GM12878 (cell line): ENCODE measurements around the gene DLG1. TPM values are rescaled to one million over a fixed set of nuclear protein-coding genes. Genes with fewer than 3 reads are reported as not detected.
A peak's percentile ranks its signal among the peaks of the same experiment; 100 is the strongest.

Source experiments
- ATAC-seq: fragments of 200-7000 bp; cut with Tn5 transposase; 3 replicates; pipeline ENCODE4 v1.9.1; 2020; ENCODE audit warnings: mild to moderate bottlenecking, moderate library complexity
- BruUV-seq: library from RNA; stranded (reverse); fragments of 400-500 nt; replicated peaks from 2 replicates; lab custom pipeline; 2021; lab: Mats Ljungman, UMichigan
- CTCF ChIA-PET: fragments of 300-600 bp; sonication (Branson Sonifier 250); formaldehyde crosslinking; extraction: SDS; loops from one replicate; lab custom pipeline; 2021; ENCODE audit warnings: inconsistent platforms; lab: Yijun Ruan, JAX
- POLR2A ChIA-PET: fragments of 350-600 bp; formaldehyde crosslinking; extraction: SDS; loops from one replicate; lab custom pipeline; 2021; ENCODE audit warnings: inconsistent platforms; lab: Charles Lee
- RAD21 ChIA-PET: fragments of 300-600 bp; sonication (Branson Sonifier 250); formaldehyde crosslinking; loops from one replicate; lab custom pipeline; 2023; ENCODE audit warnings: antibody characterized with exemption; ENCODE audit not compliant: unreplicated experiment; lab: Charles Lee
- SMC1A ChIA-PET: fragments of 300-600 bp; sonication (Branson Sonifier 250); formaldehyde crosslinking; loops from one replicate; lab custom pipeline; 2023; ENCODE audit not compliant: unreplicated experiment, uncharacterized antibody; lab: Charles Lee
- DNase-seq: peaks from one replicate; pipeline ENCODE4 v3.0.0-alpha.2; 2011; ENCODE audit warnings: low read depth, low spot score
- FAIRE-seq: peaks from 3 replicates; lab custom pipeline; 2011; peaks lifted over from hg19 to GRCh38; lab: Jason Lieb, UNC
- H2AFZ ChIP-seq: 2 replicates; pipeline ENCODE4 v1.6.0; 2011; ENCODE audit warnings: low read depth, low read length, control low read depth; ENCODE audit not compliant: control insufficient read depth
- H3K27ac ChIP-seq: 2 replicates; pipeline ENCODE4 v1.5.1; 2011; ENCODE audit warnings: control low read depth; ENCODE audit not compliant: control insufficient read depth, insufficient read depth
- H3K27me3 ChIP-seq, 2 experiments: replicated peaks in 1 of 2; 2 replicates each; pipeline versions ENCODE4 v1.6.0 to v1.6.1; 2011; ENCODE audit warnings: low read length in 1 of 2; ENCODE audit not compliant: control insufficient read depth in 2 of 2, insufficient read depth in 2 of 2
- H3K36me3 ChIP-seq, 2 experiments: 2 replicates each; pipeline ENCODE4 v1.5.1; 2011; ENCODE audit warnings: low read length in 1 of 2; ENCODE audit not compliant: control insufficient read depth in 2 of 2, insufficient read depth in 2 of 2
- H3K4me1 ChIP-seq: 2 replicates; pipeline ENCODE4 v1.6.1; 2011; ENCODE audit warnings: mild to moderate bottlenecking, low read length, moderate library complexity, mixed read lengths; ENCODE audit not compliant: control insufficient read depth, insufficient read depth
- H3K4me2 ChIP-seq: 2 replicates; pipeline ENCODE4 v1.6.0; 2011; ENCODE audit warnings: control low read depth; ENCODE audit not compliant: control insufficient read depth, insufficient read depth
- H3K4me3 ChIP-seq: fragments of 200-600 bp; sonication (generic); 2 replicates; pipeline ENCODE4 v1.5.1; 2016
- H3K79me2 ChIP-seq: 2 replicates; pipeline ENCODE4 v1.6.0; 2011; ENCODE audit warnings: low read length; ENCODE audit not compliant: control insufficient read depth, insufficient read depth
- H3K9ac ChIP-seq: 2 replicates; pipeline ENCODE4 v1.8.0; 2011; ENCODE audit warnings: low read length, control low read depth, mixed read lengths; ENCODE audit not compliant: control insufficient read depth, insufficient read depth
- H3K9me3 ChIP-seq: replicated peaks from 3 replicates; pipeline ENCODE4 v1.5.1; 2011; ENCODE audit warnings: mild to moderate bottlenecking, low read length; ENCODE audit not compliant: control insufficient read depth, insufficient read depth
- H4K20me1 ChIP-seq: 2 replicates; pipeline ENCODE4 v1.6.0; 2011; ENCODE audit not compliant: control insufficient read depth, insufficient read depth
- JUNB ChIP-seq: IDR thresholded peaks from 2 replicates; pipeline ENCODE4 v1.6.1; 2016; ENCODE audit warnings: antibody characterized with exemption, mild to moderate bottlenecking
- NFIC ChIP-seq: IDR thresholded peaks from 2 replicates; pipeline ENCODE4 v1.6.1; 2012; ENCODE audit warnings: low read depth, mild to moderate bottlenecking, inconsistent platforms, low read length, moderate library complexity
- NFXL1 ChIP-seq: fragments of 450-650 bp; IDR thresholded peaks from 2 replicates; pipeline ENCODE4 v1.6.1; 2017; ENCODE audit warnings: antibody characterized with exemption, mild to moderate bottlenecking, borderline replicate concordance
- NR2F1 ChIP-seq: fragments of 450-650 bp; conservative IDR thresholded peaks from 2 replicates; pipeline ENCODE4 v1.6.1; 2017; ENCODE audit warnings: mild to moderate bottlenecking
- RELB ChIP-seq: fragments of 450-650 bp; IDR thresholded peaks from 2 replicates; pipeline ENCODE4 v1.6.1; 2017; ENCODE audit warnings: low read depth, mild to moderate bottlenecking, moderate library complexity
- REST ChIP-seq: IDR thresholded peaks from 2 replicates; pipeline ENCODE4 v1.6.1; 2012; ENCODE audit warnings: mild to moderate bottlenecking, low read depth, low read length
- RUNX3 ChIP-seq: IDR thresholded peaks from 2 replicates; pipeline ENCODE4 v1.6.1; 2012; ENCODE audit warnings: low read length, inconsistent platforms
- YBX1 ChIP-seq: fragments of 450-650 bp; IDR thresholded peaks from 2 replicates; pipeline ENCODE4 v1.6.1; 2016; ENCODE audit warnings: antibody characterized with exemption
- ZBTB11 ChIP-seq: fragments of 450-650 bp; formaldehyde crosslinking; IDR thresholded peaks from 2 replicates; pipeline ENCODE4 v1.5.0; 2022; ENCODE audit warnings: mild to moderate bottlenecking, missing genetic modification characterization
- ZBTB4 ChIP-seq: fragments of 450-650 bp; formaldehyde crosslinking; IDR thresholded peaks from 2 replicates; pipeline ENCODE4 v1.4.0; 2022; ENCODE audit warnings: mild to moderate bottlenecking, moderate library complexity
- WGBS: methylation state at CpG from one replicate; pipeline ENCODE4 v1.1.6; 2016; ENCODE audit warnings: low lambda C conversion rate; ENCODE audit not compliant: insufficient replicate concordance, insufficient coverage; ENCODE audit errors: missing lambda C conversion rate; 5-methylcytosine and 5-hydroxymethylcytosine counted together
- in situ Hi-C: fragments of 300-500 bp; cut with MboI; formaldehyde crosslinking; loops from 9 replicates; pipeline ENCODE4 v1.14.3; 2018; ENCODE audit warnings: mixed read lengths
- intact Hi-C: fragments of 100-400 bp; cut with micrococcal nuclease; formaldehyde crosslinking; loops from one replicate; pipeline ENCODE4 v1.14.2; 2022; ENCODE audit not compliant: unreplicated experiment
- polyA plus RNA-seq, 11 experiments: library from polyadenylated mRNA; depleted of rRNA in 4 of 11; unstranded in 6 of 11; stranded (reverse) in 5 of 11; fragments of >200 nt; fragmentation: Nextera tagmentation in 4 of 11; fragmentation: Illumina TruSeq in 1 of 11; extraction: Ambion mirVana in 4 of 11; extraction: Trizol in 1 of 11; gene quantifications; 1 replicate in 1 of 11; 2 replicates in 10 of 11; pipeline versions ENCODE4 v1.2.1 to v1.2.3, GENCODE V29; 2011 to 2016; ENCODE audit warnings: inconsistent platforms in 2 of 11, missing spikeins in 2 of 11, low read depth in 1 of 11
- total RNA-seq, 4 experiments: library from RNA; depleted of rRNA in 3 of 4; stranded (reverse); fragments of >200 nt in 3 of 4; fragmentation: Illumina TruSeq in 1 of 4; extraction: Trizol in 1 of 4; gene quantifications; 2 replicates each; pipeline versions ENCODE4 v1.2.1 to v1.2.3, GENCODE V29; 2013 to 2021

DLG1 gene
- total and polyA plus RNA-seq, 10 of the 15 experiments (the other 5 are each of a cell fraction or from before 2014, with no cell fraction given) = 9.2 to 63.1 (median 40.1) TPM

- TF ChIP-seq ZBTB11 (CRISPR knock-in tag) = no peak
- peak; percentile 78; the same call in 1 of the 2 replicates for TF ChIP-seq RELB
- TF ChIP-seq NFXL1 = no peak
- peak; percentile 87 for TF ChIP-seq NR2F1
- TF ChIP-seq RUNX3 = peak; percentile 52; the same call in 1 of the 2 replicates
- TF ChIP-seq JUNB = peak; percentile 76
- peak; percentile 49; the same call in 1 of the 2 replicates for TF ChIP-seq NFIC
These were observed 247.9 kb downstream of the DLG1 start (continued) for GRCh38 chr3:197050511-197050910.

- H3K27me3 ChIP-seq = no peaks in the 10 kb centered on the region
- no peaks in the 10 kb centered on the region for H3K4me1 ChIP-seq
- no peaks in the 10 kb centered on the region for H3K9me3 ChIP-seq
- H4K20me1 ChIP-seq = no peaks in the 10 kb centered on the region
- DNase-seq (no peak), FAIRE-seq (no peak), ATAC-seq (no peak)
- BruUV-seq = no TSS peak
- H2AFZ ChIP-seq = no peak overlapping the region
- SMC1A ChIA-PET = interaction anchor here (1.0 to 1.2 kb wide), 4 partner anchors 11 to 134 kb away, joined by 3 read pairs; no protein-coding TSS in a partner anchor
- in situ Hi-C loops (no loop called here), intact Hi-C loops (no loop called here)
- peaks cover 0 to 4% of the 10 kb centered on the region in 2 experiments for H3K36me3 ChIP-seq
- WGBS = 97% methylated on average over 4 of the region's 4 CpGs
- H3K9ac ChIP-seq = no peak overlapping the region
- POLR2A ChIA-PET = no interaction called here
- H3K79me2 ChIP-seq = no peaks in the 10 kb centered on the region
- CTCF ChIA-PET = interaction anchor here (0.7 to 6.7 kb wide), 2 partner anchors 12 to 19 kb away, joined by 3 to 54 read pairs; partner anchors contain the start of gene MELTF
- H3K4me2 ChIP-seq = no peak overlapping the region
- H3K27ac ChIP-seq = no peak overlapping the region
- RAD21 ChIA-PET = interaction anchor here (1.6 kb wide), 1 partner anchor 38 kb away, joined by 3 read pairs; no protein-coding TSS in a partner anchor
- no peak overlapping the region for H3K4me3 ChIP-seq
- TF ChIP-seq ZBTB4 (CRISPR knock-in tag) (no peak), REST (no peak), YBX1 (no peak)
These were observed 255.9 kb downstream of the DLG1 start for GRCh38 chr3:197042539-197042938.
